ENCODE data around the gene ADGRV1.

Gene ADGRV1

DNA sequence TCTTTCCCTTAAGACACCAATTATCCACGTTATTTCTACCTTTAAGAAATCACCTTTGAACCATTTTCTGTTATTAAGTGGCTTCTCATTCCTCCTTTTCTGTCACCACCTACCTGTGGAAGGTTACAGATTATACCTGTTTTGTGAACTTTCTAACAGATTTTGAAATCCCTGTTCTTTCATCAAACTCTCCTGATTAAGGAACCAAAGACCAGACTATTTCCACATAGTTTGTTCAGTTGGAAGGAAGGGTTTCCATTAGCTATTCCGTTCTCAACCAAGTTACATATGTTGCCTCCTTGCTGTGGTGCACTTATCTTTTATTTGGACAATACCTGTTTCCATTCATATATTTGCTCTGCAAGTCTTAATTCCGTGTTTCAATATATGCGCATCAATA, 343.6 kb downstream of the ADGRV1 start:
- H3K4me1 ChIP-seq (ENCODE audit: control insufficient read depth in 2 of 2, insufficient read depth in 2 of 2, low read length in 2 of 2) = peaks cover 4 to 9% of the 10 kb centered on the region in 2 donors
- H3K36me3 ChIP-seq (ENCODE audit: control insufficient read depth in 2 of 2, insufficient read depth in 2 of 2, low read length in 2 of 2) = no peaks in the 10 kb centered on the region
- H3K9ac ChIP-seq (ENCODE audit: low read depth in 1 of 2, low read length in 2 of 2) = no peak overlapping the region
- H3K4me3 ChIP-seq (ENCODE audit: low read length in 2 of 2) = no peak overlapping the region
- H3K9me3 ChIP-seq (ENCODE audit: control insufficient read depth in 2 of 2, low read length in 2 of 2) = no peaks in the 10 kb centered on the region
- no peak overlapping the region for H3K27ac ChIP-seq (ENCODE audit: low read depth in 2 of 2, low read length in 2 of 2)
- H3K27me3 ChIP-seq (ENCODE audit: control insufficient read depth in 2 of 2, insufficient read depth in 2 of 2, low read length in 2 of 2) = no peaks in the 10 kb centered on the region

DNA sequence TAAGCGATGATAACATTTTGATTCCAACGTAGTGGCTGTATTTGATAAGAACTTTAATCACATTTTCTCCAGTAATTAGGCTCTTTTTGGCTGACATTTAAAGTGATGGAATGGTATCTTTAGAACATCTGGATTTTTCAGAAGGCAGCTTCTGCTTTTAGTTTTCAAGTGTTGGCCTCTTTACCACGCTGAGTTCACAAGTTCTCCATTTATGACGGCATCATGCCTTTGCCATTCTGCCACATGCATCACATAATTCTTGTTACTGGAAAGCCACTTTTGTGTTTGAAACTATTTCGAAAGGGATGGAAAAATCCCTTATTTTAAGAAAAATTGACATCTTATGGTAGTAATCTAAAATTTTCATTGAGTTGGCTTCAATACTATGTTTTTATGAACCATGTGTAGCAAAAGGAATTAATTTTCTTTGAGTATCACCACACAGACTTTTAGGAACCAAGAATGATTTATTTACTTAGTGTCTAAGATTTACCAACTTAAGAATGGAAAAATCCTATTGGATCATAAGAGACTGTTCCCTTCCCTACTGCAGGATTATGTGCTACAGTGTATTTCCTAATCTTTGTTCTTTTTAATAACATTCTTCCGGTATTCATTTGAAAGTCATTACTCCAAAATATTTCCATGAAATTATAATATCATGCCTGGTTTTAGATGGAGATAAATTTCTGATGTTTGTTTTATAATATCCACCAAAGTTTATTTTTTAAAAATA, 344.2 kb downstream of the ADGRV1 start:
- Histone ChIP-seq H3K27me3 (ENCODE audit: control insufficient read depth in 2 of 2, insufficient read depth in 2 of 2, low read length in 2 of 2) (no peaks in the 10 kb centered on the region), H3K9me3 (ENCODE audit: control insufficient read depth in 2 of 2, low read length in 2 of 2) (no peaks in the 10 kb centered on the region), H3K4me3 (ENCODE audit: low read length in 2 of 2) (no peak overlapping the region), H3K9ac (ENCODE audit: low read depth in 1 of 2, low read length in 2 of 2) (no peak overlapping the region), H3K36me3 (ENCODE audit: control insufficient read depth in 2 of 2, insufficient read depth in 2 of 2, low read length in 2 of 2) (no peaks in the 10 kb centered on the region), H3K4me1 (ENCODE audit: control insufficient read depth in 2 of 2, insufficient read depth in 2 of 2, low read length in 2 of 2) (peaks cover 4 to 9% of the 10 kb centered on the region in 2 donors), H3K27ac (ENCODE audit: low read depth in 2 of 2, low read length in 2 of 2) (no peak overlapping the region)

DNA sequence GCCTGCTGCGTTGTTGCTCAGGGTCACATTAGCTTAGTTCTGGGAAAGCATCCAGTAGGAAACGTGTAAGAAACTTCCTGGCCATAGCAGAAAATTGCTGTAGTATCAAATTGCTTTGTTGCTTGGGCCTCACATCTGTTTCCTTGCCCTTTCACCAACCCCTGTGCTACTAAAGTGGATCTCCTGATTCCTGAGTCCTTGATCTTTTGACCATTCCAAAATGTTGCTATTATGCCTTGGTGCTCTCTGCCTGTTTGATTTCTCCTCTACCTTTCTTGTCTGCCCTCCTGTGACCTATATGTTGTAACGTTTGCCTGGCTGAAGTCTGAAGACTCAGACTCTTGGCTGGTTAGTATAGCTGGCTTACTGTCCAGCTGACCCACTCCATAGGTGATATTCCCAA, 350.5 kb downstream of the ADGRV1 start:
- H3K27ac ChIP-seq (ENCODE audit: low read depth in 2 of 2, low read length in 2 of 2) = no peak overlapping the region
- no peaks in the 10 kb centered on the region for H3K4me1 ChIP-seq (ENCODE audit: control insufficient read depth in 2 of 2, insufficient read depth in 2 of 2, low read length in 2 of 2)
- no peaks in the 10 kb centered on the region for H3K36me3 ChIP-seq (ENCODE audit: control insufficient read depth in 2 of 2, insufficient read depth in 2 of 2, low read length in 2 of 2)
- no peak overlapping the region for H3K9ac ChIP-seq (ENCODE audit: low read depth in 1 of 2, low read length in 2 of 2)
- H3K9me3 ChIP-seq (ENCODE audit: control insufficient read depth in 2 of 2, low read length in 2 of 2) = no peaks in the 10 kb centered on the region
- H3K27me3 ChIP-seq (ENCODE audit: control insufficient read depth in 2 of 2, insufficient read depth in 2 of 2, low read length in 2 of 2) = no peaks in the 10 kb centered on the region
- H3K4me3 ChIP-seq (ENCODE audit: low read length in 2 of 2) = no peak overlapping the region

DNA sequence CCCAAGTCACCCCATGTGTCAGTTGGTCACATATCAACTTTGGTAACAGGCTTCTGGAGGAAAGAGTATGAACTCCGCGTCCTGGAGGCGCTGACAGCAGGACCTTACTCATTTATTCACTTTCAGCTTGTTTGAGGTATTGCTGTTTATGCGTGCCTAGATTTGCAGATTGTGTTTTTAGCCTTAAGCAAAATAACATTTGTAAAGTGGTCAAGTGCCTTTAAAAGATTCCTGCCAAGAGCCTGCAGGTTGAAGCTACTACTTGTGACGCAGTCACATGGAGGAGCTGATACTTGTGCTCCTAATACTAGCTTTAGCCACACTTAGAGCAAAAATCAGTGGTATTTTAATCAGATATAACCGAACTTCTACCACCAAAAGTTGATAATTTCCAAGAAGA, 351.3 kb downstream of the ADGRV1 start:
- no peak overlapping the region for H3K9ac ChIP-seq (ENCODE audit: low read depth in 1 of 2, low read length in 2 of 2)
- H3K27ac ChIP-seq (ENCODE audit: low read depth in 2 of 2, low read length in 2 of 2) = no peak overlapping the region
- no peaks in the 10 kb centered on the region for H3K36me3 ChIP-seq (ENCODE audit: control insufficient read depth in 2 of 2, insufficient read depth in 2 of 2, low read length in 2 of 2)
- H3K27me3 ChIP-seq (ENCODE audit: control insufficient read depth in 2 of 2, insufficient read depth in 2 of 2, low read length in 2 of 2) = no peaks in the 10 kb centered on the region
- H3K4me1 ChIP-seq (ENCODE audit: control insufficient read depth in 2 of 2, insufficient read depth in 2 of 2, low read length in 2 of 2) = no peaks in the 10 kb centered on the region
- no peak overlapping the region for H3K4me3 ChIP-seq (ENCODE audit: low read length in 2 of 2)
- no peaks in the 10 kb centered on the region for H3K9me3 ChIP-seq (ENCODE audit: control insufficient read depth in 2 of 2, low read length in 2 of 2)

DNA sequence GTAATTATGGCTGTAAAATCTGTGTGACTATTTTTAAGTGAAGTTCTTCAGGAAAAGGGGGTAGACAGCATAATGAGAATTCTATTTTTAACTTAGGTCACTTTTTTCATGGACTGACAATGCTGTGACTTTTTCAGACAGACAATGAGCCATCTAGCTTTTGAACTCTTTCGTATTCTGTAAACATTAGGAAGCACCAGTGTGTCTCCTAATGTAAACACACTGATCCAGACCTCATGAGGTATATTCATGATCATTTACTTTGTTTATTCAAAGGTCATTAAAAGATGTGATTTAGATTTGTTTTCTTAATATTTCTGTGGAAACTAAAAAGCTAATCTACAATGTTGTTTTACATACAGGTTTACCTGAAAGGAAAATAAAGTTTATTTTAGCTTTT, 352.6 kb downstream of the ADGRV1 start:
- no peaks in the 10 kb centered on the region for H3K4me1 ChIP-seq (ENCODE audit: control insufficient read depth in 2 of 2, insufficient read depth in 2 of 2, low read length in 2 of 2)
- no peak overlapping the region for H3K27ac ChIP-seq (ENCODE audit: low read depth in 2 of 2, low read length in 2 of 2)
- H3K27me3 ChIP-seq (ENCODE audit: control insufficient read depth in 2 of 2, insufficient read depth in 2 of 2, low read length in 2 of 2) = no peaks in the 10 kb centered on the region
- H3K4me3 ChIP-seq (ENCODE audit: low read length in 2 of 2) = no peak overlapping the region
- H3K9ac ChIP-seq (ENCODE audit: low read depth in 1 of 2, low read length in 2 of 2) = no peak overlapping the region
- H3K9me3 ChIP-seq (ENCODE audit: control insufficient read depth in 2 of 2, low read length in 2 of 2) = no peaks in the 10 kb centered on the region
- H3K36me3 ChIP-seq (ENCODE audit: control insufficient read depth in 2 of 2, insufficient read depth in 2 of 2, low read length in 2 of 2) = no peaks in the 10 kb centered on the region

DNA sequence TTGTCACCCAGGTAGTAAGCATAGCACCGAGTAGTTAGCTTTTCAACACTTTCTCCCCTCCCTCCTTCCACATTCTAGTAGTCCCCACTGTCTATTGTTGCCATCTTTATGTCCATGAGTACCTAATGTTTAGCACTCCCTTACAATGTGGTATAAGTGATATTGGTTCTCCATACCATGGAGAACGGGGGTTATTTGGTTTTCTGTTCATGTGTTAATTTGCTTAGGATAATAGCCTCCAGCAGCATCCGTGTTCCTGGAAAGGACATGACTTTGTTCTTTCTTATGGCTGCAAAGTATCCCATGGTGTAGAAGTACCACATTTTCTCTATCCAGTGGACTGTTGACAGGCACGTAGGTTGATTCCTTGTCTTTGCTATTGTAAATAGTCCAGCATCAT, 353.9 kb downstream of the ADGRV1 start:
- no peaks in the 10 kb centered on the region for H3K4me1 ChIP-seq (ENCODE audit: control insufficient read depth in 2 of 2, insufficient read depth in 2 of 2, low read length in 2 of 2)
- no peaks in the 10 kb centered on the region for H3K9me3 ChIP-seq (ENCODE audit: control insufficient read depth in 2 of 2, low read length in 2 of 2)
- no peaks in the 10 kb centered on the region for H3K27me3 ChIP-seq (ENCODE audit: control insufficient read depth in 2 of 2, insufficient read depth in 2 of 2, low read length in 2 of 2)
- H3K9ac ChIP-seq (ENCODE audit: low read depth in 1 of 2, low read length in 2 of 2) = no peak overlapping the region
- H3K4me3 ChIP-seq (ENCODE audit: low read length in 2 of 2) = no peak overlapping the region
- no peak overlapping the region for H3K27ac ChIP-seq (ENCODE audit: low read depth in 2 of 2, low read length in 2 of 2)
- no peaks in the 10 kb centered on the region for H3K36me3 ChIP-seq (ENCODE audit: control insufficient read depth in 2 of 2, insufficient read depth in 2 of 2, low read length in 2 of 2)

DNA sequence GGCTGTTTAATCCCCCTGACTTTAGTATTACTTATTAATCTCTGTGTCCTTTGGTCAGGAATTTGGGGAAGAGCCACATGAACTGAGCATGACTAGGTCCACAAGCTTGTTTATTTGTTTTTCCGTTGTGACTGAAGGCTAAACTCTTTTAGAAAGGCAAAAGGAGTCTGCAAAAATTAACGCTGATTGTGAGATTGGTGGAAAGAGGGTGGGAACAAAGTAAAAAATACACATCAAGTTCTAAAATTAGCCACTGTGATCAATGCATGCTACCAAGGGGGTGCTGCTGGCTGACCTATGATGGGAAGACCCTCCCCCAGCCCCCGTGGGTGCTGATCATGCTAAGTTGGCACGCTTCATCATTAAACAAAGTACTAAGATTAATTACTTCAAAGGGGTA, 356.8 kb downstream of the ADGRV1 start:
- Histone ChIP-seq H3K4me3 (ENCODE audit: low read length in 2 of 2) (no peak overlapping the region), H3K4me1 (ENCODE audit: control insufficient read depth in 2 of 2, insufficient read depth in 2 of 2, low read length in 2 of 2) (no peaks in the 10 kb centered on the region), H3K9ac (ENCODE audit: low read depth in 1 of 2, low read length in 2 of 2) (no peak overlapping the region), H3K27me3 (ENCODE audit: control insufficient read depth in 2 of 2, insufficient read depth in 2 of 2, low read length in 2 of 2) (no peaks in the 10 kb centered on the region), H3K9me3 (ENCODE audit: control insufficient read depth in 2 of 2, low read length in 2 of 2) (no peaks in the 10 kb centered on the region), H3K36me3 (ENCODE audit: control insufficient read depth in 2 of 2, insufficient read depth in 2 of 2, low read length in 2 of 2) (no peaks in the 10 kb centered on the region), H3K27ac (ENCODE audit: low read depth in 2 of 2, low read length in 2 of 2) (no peak overlapping the region)

DNA sequence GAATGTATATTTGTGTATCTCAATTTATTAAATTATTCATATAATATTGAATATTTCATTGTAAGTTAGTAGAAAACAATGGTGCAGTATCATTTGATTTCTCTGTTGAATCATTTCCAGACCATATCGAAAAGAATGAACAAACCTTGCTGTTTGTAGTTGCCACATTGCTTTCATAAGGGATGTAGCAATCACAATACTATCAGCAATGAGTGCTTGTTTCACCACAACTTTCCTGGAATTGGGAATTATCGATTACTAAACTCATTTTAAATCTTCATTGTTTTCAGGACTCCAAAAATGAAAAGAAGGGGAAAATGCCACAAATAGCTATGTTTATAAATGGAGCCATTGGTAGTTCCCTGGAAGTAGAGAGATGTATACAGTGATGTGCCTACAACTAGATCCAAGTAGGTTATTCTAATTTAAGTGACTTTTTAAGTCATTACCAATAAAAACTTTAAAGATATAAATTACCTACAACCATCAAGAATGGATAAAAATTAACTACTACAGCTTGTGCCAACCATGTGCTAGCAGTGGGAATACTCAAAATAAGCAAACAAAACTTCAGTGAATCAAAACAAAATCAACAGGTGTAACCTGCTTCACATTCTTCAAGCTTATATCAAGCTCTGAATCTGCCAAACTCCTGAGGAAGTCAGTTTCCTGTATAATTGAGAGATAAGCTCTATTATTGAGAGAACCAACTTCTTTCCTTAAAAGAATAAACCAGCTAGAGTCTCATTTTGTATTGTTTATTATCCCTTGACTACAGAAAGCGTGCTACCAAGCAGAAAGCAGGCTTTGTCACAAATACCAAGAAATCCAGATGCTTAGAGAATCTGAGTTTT, 358.6 kb downstream of the ADGRV1 start:
- Histone ChIP-seq H3K9me3 (ENCODE audit: control insufficient read depth in 2 of 2, low read length in 2 of 2) (no peaks in the 10 kb centered on the region), H3K27me3 (ENCODE audit: control insufficient read depth in 2 of 2, insufficient read depth in 2 of 2, low read length in 2 of 2) (no peaks in the 10 kb centered on the region), H3K4me1 (ENCODE audit: control insufficient read depth in 2 of 2, insufficient read depth in 2 of 2, low read length in 2 of 2) (no peaks in the 10 kb centered on the region), H3K27ac (ENCODE audit: low read depth in 2 of 2, low read length in 2 of 2) (no peak overlapping the region), H3K9ac (ENCODE audit: low read depth in 1 of 2, low read length in 2 of 2) (no peak overlapping the region), H3K4me3 (ENCODE audit: low read length in 2 of 2) (no peak overlapping the region), H3K36me3 (ENCODE audit: control insufficient read depth in 2 of 2, insufficient read depth in 2 of 2, low read length in 2 of 2) (no peaks in the 10 kb centered on the region)

DNA sequence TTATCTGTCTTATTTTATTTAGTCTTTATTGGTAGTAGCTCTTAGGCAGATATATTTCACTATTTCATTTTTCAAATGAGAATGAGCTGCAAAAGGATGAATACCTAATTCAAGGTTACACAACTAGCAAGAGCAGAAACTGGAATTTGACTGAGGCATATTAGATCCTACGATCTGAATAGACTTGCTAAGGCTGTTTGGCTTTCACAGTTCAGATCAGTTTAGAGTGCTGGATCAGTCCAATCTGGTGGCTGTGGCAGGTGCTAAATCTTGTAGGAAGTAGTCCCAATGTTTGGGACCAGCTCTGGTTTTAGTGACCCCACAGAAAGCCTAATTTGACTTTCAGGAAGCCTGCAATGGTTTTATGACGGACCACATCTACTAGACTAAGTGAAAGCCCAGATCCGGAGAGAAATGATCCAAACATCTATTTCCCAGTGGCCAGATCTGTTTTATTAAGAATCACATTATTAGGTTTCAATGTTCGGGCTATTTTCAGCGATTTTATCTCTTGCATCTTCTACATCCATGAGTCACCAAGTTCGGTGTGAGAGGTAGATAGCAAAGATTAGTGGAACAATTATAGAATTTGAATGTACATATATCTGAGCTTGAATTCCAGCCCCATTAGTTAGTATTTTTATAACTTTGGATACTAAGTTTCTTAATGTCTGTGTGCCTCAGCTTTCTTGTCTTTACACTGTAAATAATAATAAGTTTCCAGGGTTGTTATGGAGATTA, 359.5 kb downstream of the ADGRV1 start:
- no peak overlapping the region for H3K27ac ChIP-seq (ENCODE audit: low read depth in 2 of 2, low read length in 2 of 2)
- H3K27me3 ChIP-seq (ENCODE audit: control insufficient read depth in 2 of 2, insufficient read depth in 2 of 2, low read length in 2 of 2) = no peaks in the 10 kb centered on the region

DNA sequence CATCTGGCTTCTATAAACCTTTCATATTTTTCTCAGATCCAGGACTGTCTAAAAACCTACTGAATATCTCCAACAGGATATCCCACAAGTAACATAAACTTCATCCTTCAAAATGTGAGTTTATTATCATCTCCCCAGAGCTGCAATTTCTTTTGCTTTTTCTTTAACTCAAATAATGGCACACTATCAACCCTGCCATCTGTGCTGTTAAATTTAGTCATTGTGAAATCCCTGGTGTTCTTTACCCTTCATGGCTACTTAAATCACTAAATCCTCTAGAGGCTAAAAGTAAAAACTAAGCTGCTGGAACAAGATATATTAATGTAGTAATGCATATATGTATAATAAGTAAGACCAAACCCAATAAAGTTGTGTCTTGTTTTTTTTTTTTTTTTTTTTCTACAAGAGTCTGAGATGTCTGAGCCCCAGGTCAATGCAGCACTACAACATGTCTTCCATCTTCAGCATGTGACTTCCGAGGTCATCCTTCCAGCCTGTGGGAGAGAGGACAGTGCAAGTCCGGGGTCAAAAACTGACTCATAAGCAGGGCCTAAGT, 362.9 kb downstream of the ADGRV1 start:
- no peaks in the 10 kb centered on the region for H3K36me3 ChIP-seq (ENCODE audit: control insufficient read depth in 2 of 2, insufficient read depth in 2 of 2, low read length in 2 of 2)
- no peak overlapping the region for H3K27ac ChIP-seq (ENCODE audit: low read depth in 2 of 2, low read length in 2 of 2)

More for the DNA sequence above, 359.5 kb downstream of the ADGRV1 start:
- Histone ChIP-seq H3K4me1 (ENCODE audit: control insufficient read depth in 2 of 2, insufficient read depth in 2 of 2, low read length in 2 of 2) (no peaks in the 10 kb centered on the region), H3K36me3 (ENCODE audit: control insufficient read depth in 2 of 2, insufficient read depth in 2 of 2, low read length in 2 of 2) (no peaks in the 10 kb centered on the region), H3K9me3 (ENCODE audit: control insufficient read depth in 2 of 2, low read length in 2 of 2) (no peaks in the 10 kb centered on the region), H3K4me3 (ENCODE audit: low read length in 2 of 2) (no peak overlapping the region), H3K9ac (ENCODE audit: low read depth in 1 of 2, low read length in 2 of 2) (no peak overlapping the region)

More for the DNA sequence above, 362.9 kb downstream of the ADGRV1 start:
- Histone ChIP-seq H3K9ac (ENCODE audit: low read depth in 1 of 2, low read length in 2 of 2) (no peak overlapping the region), H3K9me3 (ENCODE audit: control insufficient read depth in 2 of 2, low read length in 2 of 2) (no peaks in the 10 kb centered on the region), H3K4me1 (ENCODE audit: control insufficient read depth in 2 of 2, insufficient read depth in 2 of 2, low read length in 2 of 2) (no peaks in the 10 kb centered on the region), H3K4me3 (ENCODE audit: low read length in 2 of 2) (no peak overlapping the region), H3K27me3 (ENCODE audit: control insufficient read depth in 2 of 2, insufficient read depth in 2 of 2, low read length in 2 of 2) (no peaks in the 10 kb centered on the region)
